Naive thymus-derived CD4-positive, alpha-beta T cell (primary cell): ENCODE data around the gene HSD17B14. TPM values are rescaled to one million over a fixed set of nuclear protein-coding genes. Genes with fewer than 3 reads are reported as not detected.
"Not testable (repeated sequence)": the region's sequence is repeated elsewhere in the genome, so short reads cannot be mapped to it uniquely, and the experiment has no call there.

Experiments
- ATAC-seq: fragments of 150-1000 bp; cut with Tn5 transposase; 2 replicates; pipeline ENCODE4 v1.10.0; 2021; ENCODE audit warnings: mild to moderate bottlenecking, moderate library complexity
- CTCF ChIA-PET: fragments of 350-600 bp; sonication (Branson Sonifier 250); formaldehyde crosslinking; loops from one replicate; lab custom pipeline; 2021; ENCODE audit warnings: antibody characterized with exemption; lab: Charles Lee
- POLR2A ChIA-PET: fragments of 350-600 bp; sonication (Branson Sonifier 250); formaldehyde crosslinking; loops from one replicate; lab custom pipeline; 2021; ENCODE audit warnings: antibody characterized with exemption, inconsistent platforms; lab: Charles Lee
- DNase-seq, 9 donors: peaks; one replicate each; pipeline versions ENCODE4 v3.0.0 to v3.0.0-alpha.2; 2020 to 2022; ENCODE audit warnings: mixed read lengths in 1 of 9
- H3K27ac ChIP-seq: one replicate; pipeline ENCODE4 v1.7.0; 2013; ENCODE audit warnings: mild to moderate bottlenecking, low read depth, low read length, moderate library complexity
- H3K27me3 ChIP-seq, 2 donors: one replicate each; pipeline ENCODE4 v1.7.0; 2013; ENCODE audit warnings: low read length in 2 of 2, mild to moderate bottlenecking in 2 of 2, moderate library complexity in 2 of 2; ENCODE audit not compliant: control insufficient read depth in 2 of 2, insufficient read depth in 2 of 2
- H3K36me3 ChIP-seq, 3 experiments: 1 replicate in 2 of 3; 2 replicates in 1 of 3; pipeline ENCODE4 v1.7.0; 2013; ENCODE audit warnings: low read length in 3 of 3, mild to moderate bottlenecking in 3 of 3, moderate library complexity in 1 of 3; ENCODE audit not compliant: insufficient read depth in 3 of 3, control insufficient read depth in 2 of 3
- H3K4me1 ChIP-seq, 2 donors: one replicate each; pipeline ENCODE4 v1.7.0; 2013; ENCODE audit warnings: low read length in 2 of 2, mild to moderate bottlenecking in 2 of 2, moderate library complexity in 1 of 2; ENCODE audit not compliant: control insufficient read depth in 2 of 2, insufficient read depth in 2 of 2
- H3K4me3 ChIP-seq: 2 replicates; pipeline ENCODE4 v1.7.0; 2013; ENCODE audit warnings: mild to moderate bottlenecking, low read length
- H3K9me3 ChIP-seq, 3 experiments: 1 replicate in 2 of 3; 2 replicates in 1 of 3; pipeline ENCODE4 v1.7.0; 2013; ENCODE audit warnings: low read length in 3 of 3; ENCODE audit not compliant: control insufficient read depth in 2 of 3
- H3K27ac Mint-ChIP-seq, 9 donors: one replicate each; pipeline ENCODE4 v1.8.0; 2020 to 2022; ENCODE audit warnings: mixed read lengths in 9 of 9, mild to moderate bottlenecking in 8 of 9, moderate library complexity in 5 of 9, inconsistent platforms in 2 of 9
- H3K27me3 Mint-ChIP-seq, 5 donors: one replicate each; pipeline ENCODE4 v1.8.0; 2021 to 2022; ENCODE audit warnings: mixed read lengths in 5 of 5, mild to moderate bottlenecking in 1 of 5
- H3K36me3 Mint-ChIP-seq, 5 donors: one replicate each; pipeline ENCODE4 v1.8.0; 2020 to 2022; ENCODE audit warnings: mixed read lengths in 5 of 5, mild to moderate bottlenecking in 3 of 5, inconsistent platforms in 1 of 5
- H3K4me1 Mint-ChIP-seq, 7 donors: one replicate each; pipeline ENCODE4 v1.8.0; 2020 to 2022; ENCODE audit warnings: mixed read lengths in 7 of 7, mild to moderate bottlenecking in 3 of 7, inconsistent platforms in 1 of 7
- H3K4me3 Mint-ChIP-seq, 10 donors: one replicate each; pipeline ENCODE4 v1.8.0; 2020 to 2022; ENCODE audit warnings: mild to moderate bottlenecking in 10 of 10, mixed read lengths in 10 of 10, moderate library complexity in 6 of 10, inconsistent platforms in 2 of 10
- H3K9me3 Mint-ChIP-seq, 11 donors: one replicate each; pipeline ENCODE4 v1.8.0; 2020 to 2022; ENCODE audit warnings: mixed read lengths in 11 of 11, mild to moderate bottlenecking in 4 of 11, inconsistent platforms in 1 of 11, moderate library complexity in 1 of 11
- intact Hi-C, 2 donors: fragments of 100-400 bp; cut with micrococcal nuclease; formaldehyde crosslinking; loops; one replicate each; pipeline ENCODE4 v1.15.1; 2023
- polyA plus RNA-seq, 2 donors: library from polyadenylated mRNA; unstranded; fragments of 300-500 nt; fragmentation: Illumina TruSeq; gene quantifications; one replicate each; pipeline ENCODE4 v1.2.3, GENCODE V29; 2021
- total RNA-seq, 6 experiments: library from RNA in 5 of 6; stranded (reverse) in 5 of 6; gene quantifications; 1 replicate in 5 of 6; 2 replicates in 1 of 6; pipeline ENCODE4 v1.2.3 and lab custom pipeline; 2021 to 2026

Gene HSD17B14
- total and polyA plus RNA-seq, 7 experiments from 2014 or later, result 0.38 to 2.9 (median 1.2) TPM; not detected in 1

DNA sequence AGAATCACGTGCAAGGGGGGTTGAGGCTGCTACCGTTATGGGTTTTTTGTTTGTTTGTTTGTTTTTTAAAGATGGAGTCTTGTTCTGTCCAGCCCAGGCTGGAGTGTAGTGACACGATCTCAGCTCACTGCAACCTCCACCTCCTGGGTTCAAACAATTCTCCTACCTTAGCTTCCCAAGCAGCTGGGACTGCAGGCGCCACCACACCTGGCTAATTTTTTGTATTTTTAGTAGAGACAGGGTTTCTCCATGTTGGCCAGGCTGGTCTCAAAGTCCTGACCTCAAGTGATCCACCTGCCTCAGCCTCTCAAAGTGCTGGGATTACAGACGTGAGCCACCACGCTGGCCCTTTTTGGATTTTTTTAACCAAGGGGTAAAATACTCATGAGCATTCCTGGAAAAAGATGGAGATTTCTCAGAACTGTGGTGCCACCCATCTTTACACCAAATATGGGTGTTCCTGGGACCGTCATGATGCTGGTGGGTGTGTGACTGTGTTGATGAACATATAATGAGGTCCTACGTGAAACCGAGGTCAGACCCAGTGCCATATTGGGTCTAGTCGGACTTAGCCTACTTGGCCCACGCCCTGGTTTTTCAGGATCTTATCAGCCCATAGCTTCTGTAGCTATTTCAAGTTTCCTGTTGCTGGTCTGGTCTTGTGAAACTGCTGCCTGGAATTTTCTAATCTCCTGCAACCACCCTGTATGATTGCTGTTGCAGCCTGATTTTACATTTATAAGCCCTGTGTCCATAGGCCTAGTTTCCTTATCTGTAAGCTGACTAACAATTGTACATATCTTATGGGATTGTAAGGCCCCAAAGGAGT lies 42.1 kb upstream of the HSD17B14 start:
- Mint-ChIP-seq H3K4me3 (peak overlapping the region in 1 of 10 donors; percentile 27), H3K27ac (peak overlapping the region in 5 of 9 donors; percentile 1 to 89 (median 66)), H3K4me1 (peaks cover 21 to 48% (median 29%) of the 10 kb centered on the region in 7 donors), H3K27me3 (no peaks in the 10 kb centered on the region), H3K36me3 (peaks cover 0 to 42% (median 12%) of the 10 kb centered on the region in 5 donors), H3K9me3 (peaks cover 0 to 17% (median 0%) of the 10 kb centered on the region in 11 donors)
- Histone ChIP-seq H3K4me1 (peaks cover 27 to 30% of the 10 kb centered on the region in 2 donors), H3K9me3 (no peaks in the 10 kb centered on the region), H3K27ac (no peak overlapping the region), H3K4me3 (no peak overlapping the region), H3K27me3 (no peaks in the 10 kb centered on the region), H3K36me3 (peaks cover 0 to 25% (median 0%) of the 10 kb centered on the region in 3 experiments)
- CTCF ChIA-PET, result interaction anchor here (0.6 kb wide), 1 partner anchor 23 kb away, joined by 4 read pairs; no protein-coding TSS in a partner anchor
- peak in 1 of 9 donors; percentile 28 for DNase-seq
- ATAC-seq, result peak; percentile 2
- POLR2A ChIA-PET, result interaction anchor here (0.6 to 0.8 kb wide), 3 partner anchors 10 to 511 kb away, joined by 3 read pairs; no protein-coding TSS in a partner anchor
- intact Hi-C loops, result no loop called here

GRCh38 chr19:48877855-48878195 lies 41.5 kb upstream of the HSD17B14 start:
- Histone ChIP-seq H3K36me3 (peaks cover 0 to 27% (median 0%) of the 10 kb centered on the region in 3 experiments), H3K27me3 (no peaks in the 10 kb centered on the region), H3K9me3 (no peaks in the 10 kb centered on the region), H3K4me1 (peaks cover 32 to 34% of the 10 kb centered on the region in 2 donors), H3K27ac (no peak overlapping the region), H3K4me3 (no peak overlapping the region)
- CTCF ChIA-PET, result no interaction called here
- Mint-ChIP-seq H3K27ac (peak overlapping the region in 4 of 9 donors; percentile 1 to 89 (median 42)), H3K9me3 (peaks cover 0 to 17% (median 0%) of the 10 kb centered on the region in 11 donors), H3K36me3 (peaks cover 0 to 47% (median 13%) of the 10 kb centered on the region in 5 donors), H3K4me1 (peaks cover 26 to 54% (median 34%) of the 10 kb centered on the region in 7 donors), H3K4me3 (peak overlapping the region in 4 of 10 donors; percentile 0 to 30 (median 25)), H3K27me3 (peaks cover 0 to under 1% (median 0%) of the 10 kb centered on the region in 5 donors)
- intact Hi-C loops, result no loop called here
- ATAC-seq (no peak), DNase-seq (peak in 1 of 9 donors; percentile 21)
- POLR2A ChIA-PET, result interaction anchor here (0.6 to 0.8 kb wide), 2 partner anchors 11 to 23 kb away, joined by 3 read pairs; no protein-coding TSS in a partner anchor

DNA sequence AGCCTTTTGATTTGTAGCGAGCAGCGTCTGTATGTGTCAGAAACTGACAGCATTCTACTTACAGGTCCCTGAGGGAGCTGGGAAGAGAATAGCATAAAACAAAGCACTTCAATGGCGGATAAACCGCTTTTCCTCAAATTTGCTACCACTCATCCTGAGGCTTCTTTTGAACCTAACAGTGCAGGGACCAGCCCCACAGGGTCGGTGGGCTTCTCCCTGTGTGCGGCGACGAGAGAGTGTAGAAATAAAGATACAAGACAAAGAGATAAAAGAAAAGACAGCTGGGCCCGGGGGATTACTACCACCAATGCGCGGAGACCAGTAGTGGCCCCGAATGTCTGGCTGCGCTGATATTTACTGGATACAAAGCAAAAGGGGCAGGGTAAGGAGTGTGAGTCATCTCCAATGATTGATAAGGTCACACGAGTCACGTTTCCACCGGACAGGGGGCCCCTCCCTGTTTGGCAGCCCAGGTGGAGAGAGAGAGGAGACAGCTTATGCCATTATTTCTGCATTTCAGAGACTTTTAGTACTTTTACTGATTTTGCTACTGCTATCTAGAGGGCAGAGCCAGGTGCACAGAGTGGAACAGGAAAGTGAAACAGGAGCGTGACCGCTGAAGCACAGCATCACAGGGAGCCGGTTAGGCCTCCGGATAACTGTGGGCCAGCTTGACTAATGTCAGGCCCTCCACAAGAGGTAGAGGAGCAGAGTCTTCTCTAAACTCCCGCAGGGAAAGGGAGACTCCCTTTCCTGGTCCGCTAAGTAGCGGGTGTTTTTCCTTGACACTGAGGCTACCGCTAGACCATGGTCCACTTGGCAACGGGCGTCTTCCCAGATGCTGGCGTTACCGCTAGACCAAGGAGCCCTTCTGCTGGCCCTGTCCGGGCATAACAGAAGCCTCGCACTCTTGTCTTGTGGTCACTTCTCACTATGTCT lies 40.0 kb upstream of the HSD17B14 start:
- H3K4me3 ChIP-seq, ATAC-seq, intact Hi-C loops, H3K9me3 ChIP-seq, H3K27me3 Mint-ChIP-seq, H3K27me3 ChIP-seq: not testable (repeated sequence)
- Mint-ChIP-seq H3K27ac (peak overlapping the region; percentile 3 to 100 (median 94)), H3K36me3 (peaks cover 0 to 44% (median 13%) of the 10 kb centered on the region in 5 donors), H3K9me3 (peaks cover 0 to 18% (median 0%) of the 10 kb centered on the region in 11 donors), H3K4me1 (peaks cover 26 to 61% (median 41%) of the 10 kb centered on the region in 7 donors), H3K4me3 (peak overlapping the region in 8 of 10 donors; percentile 10 to 99 (median 80))
- peaks cover 0 to 33% (median 0%) of the 10 kb centered on the region in 3 experiments for H3K36me3 ChIP-seq
- peaks cover 34 to 36% of the 10 kb centered on the region in 2 donors for H3K4me1 ChIP-seq
- peak in 4 of 9 donors; percentile 31 to 60 (median 42) for DNase-seq
- peak overlapping the region; percentile 99 for H3K27ac ChIP-seq
- ChIA-PET POLR2A (interaction anchor here (1.4 to 3.3 kb wide), 4 partner anchors 20 to 91 kb away, joined by 5 to 13 read pairs (median 10); partner anchors contain the start of genes DHDH and FTL), CTCF (interaction anchor here (4.9 kb wide), 1 partner anchor 95 kb away, joined by 16 read pairs; no protein-coding TSS in a partner anchor)

- Histone ChIP-seq H3K4me1 (peaks cover 34 to 36% of the 10 kb centered on the region in 2 donors), H3K27me3 (no peaks in the 10 kb centered on the region), H3K9me3 (no peaks in the 10 kb centered on the region), H3K4me3 (no peak overlapping the region), H3K27ac (peak overlapping the region; percentile 99), H3K36me3 (peaks cover 0 to 33% (median 0%) of the 10 kb centered on the region in 3 experiments)
- Mint-ChIP-seq H3K27me3 (peaks cover 0 to 8% (median 0%) of the 10 kb centered on the region in 5 donors), H3K4me3 (peak overlapping the region; percentile 94 to 100 (median 98)), H3K36me3 (peaks cover 0 to 43% (median 13%) of the 10 kb centered on the region in 5 donors), H3K4me1 (peaks cover 26 to 61% (median 41%) of the 10 kb centered on the region in 7 donors), H3K27ac (peak overlapping the region; percentile 94 to 100 (median 99)), H3K9me3 (peaks cover 0 to 15% (median 0%) of the 10 kb centered on the region in 11 donors)
- intact Hi-C loops, result loop anchor here (1.0 to 5.0 kb wide), 4 partner anchors 26 to 119 kb away; partner anchors contain the start of genes NUCB1 (in 2 of the 2), BAX (in 1 of the 2), DHDH (in 1 of the 2) and GYS1 (in 1 of the 2)
- CTCF ChIA-PET, result interaction anchor here (0.6 to 4.9 kb wide), 4 partner anchors 19 to 220 kb away, joined by 3 to 16 read pairs (median 4); no protein-coding TSS in a partner anchor
- peak in 4 of 9 donors; percentile 24 to 43 (median 36) for DNase-seq
- peak; percentile 1 for ATAC-seq
- POLR2A ChIA-PET, result interaction anchor here (0.6 to 3.3 kb wide), 13 partner anchors 21 to 239 kb away, joined by 3 to 13 read pairs (median 5); partner anchors contain the start of genes FTL and NUCB1
Measured at GRCh38 chr19:48874303-48875135, 38.2 kb upstream of the HSD17B14 start.
